Activated T-helper 1 cell treated with Interleukin-2 at 50 U/mL for 16 hours (primary cell): ENCODE results near the gene SLC38A1.

Experiments
- DNase-seq: peaks from one replicate; pipeline ENCODE4 v3.0.0-alpha.2; 2020; ENCODE audit warnings: low read depth

Gene SLC38A1

GRCh38 chr12:46133751-46134150 is 135.1 kb downstream of the SLC38A1 start:
- DNase-seq: no peak
